Neuronal stem cell (in vitro differentiated cells): Measurements from ENCODE around the gene ULK4.

Source experiments
- DNase-seq: peaks from one replicate; pipeline ENCODE4 v3.0.0-alpha.2; 2013; ENCODE audit warnings: low spot score
- H2AFZ ChIP-seq: one replicate; pipeline ENCODE4 v1.6.1; 2013; ENCODE audit warnings: mild to moderate bottlenecking, low read length, inconsistent platforms
- H2AK5ac ChIP-seq: 2 replicates; pipeline ENCODE4 v1.6.1; 2013; ENCODE audit warnings: low read depth, mild to moderate bottlenecking, inconsistent platforms, low read length, moderate library complexity, mixed read lengths
- H2BK120ac ChIP-seq: 2 replicates; pipeline ENCODE4 v1.6.1; 2013; ENCODE audit warnings: low read depth, mild to moderate bottlenecking, inconsistent platforms, low read length, moderate library complexity, mixed read lengths
- H2BK12ac ChIP-seq: one replicate; pipeline ENCODE4 v1.6.1; 2013; ENCODE audit warnings: low read length, inconsistent platforms
- H2BK15ac ChIP-seq: 2 replicates; pipeline ENCODE4 v1.6.1; 2013; ENCODE audit warnings: mild to moderate bottlenecking, low read length, inconsistent platforms, mixed read lengths
- H2BK5ac ChIP-seq: one replicate; pipeline ENCODE4 v1.6.1; 2013; ENCODE audit warnings: inconsistent platforms, mild to moderate bottlenecking, low read length, moderate library complexity
- H3K14ac ChIP-seq: one replicate; pipeline ENCODE4 v1.6.1; 2013; ENCODE audit warnings: low read length, inconsistent platforms
- H3K18ac ChIP-seq: 2 replicates; pipeline ENCODE4 v1.6.1; 2013; ENCODE audit warnings: low read length, inconsistent platforms
- H3K23ac ChIP-seq: 2 replicates; pipeline ENCODE4 v1.6.1; 2013; ENCODE audit warnings: low read depth, mild to moderate bottlenecking, mixed read lengths, low read length, inconsistent platforms; ENCODE audit not compliant: poor library complexity
- H3K27ac ChIP-seq: replicated peaks from 3 replicates; pipeline ENCODE4 v1.5.1; 2013; ENCODE audit warnings: low read length, inconsistent platforms
- H3K27me3 ChIP-seq, 3 experiments: 2 replicates each; pipeline ENCODE4 v1.6.1; 2013; ENCODE audit warnings: low read length in 3 of 3, mild to moderate bottlenecking in 2 of 3, inconsistent platforms in 1 of 3, low read depth in 1 of 3, mixed read lengths in 1 of 3, moderate library complexity in 1 of 3; ENCODE audit not compliant: control insufficient read depth in 3 of 3, insufficient read depth in 3 of 3
- H3K36me3 ChIP-seq, 2 donors: replicated peaks in 1 of 2; 2 replicates each; pipeline ENCODE4 v1.6.1; 2013; ENCODE audit warnings: low read length in 2 of 2; ENCODE audit not compliant: control insufficient read depth in 2 of 2, insufficient read depth in 2 of 2
- H3K4ac ChIP-seq: 2 replicates; pipeline ENCODE4 v1.6.1; 2013; ENCODE audit warnings: inconsistent platforms, mild to moderate bottlenecking, low read length, moderate library complexity
- H3K4me1 ChIP-seq, 2 donors: 1 replicate in 1 of 2; 2 replicates in 1 of 2; pipeline ENCODE4 v1.6.1; 2013; ENCODE audit warnings: low read length in 2 of 2, low read depth in 1 of 2; ENCODE audit not compliant: control insufficient read depth in 2 of 2, insufficient read depth in 1 of 2
- H3K4me2 ChIP-seq: one replicate; pipeline ENCODE4 v1.6.1; 2013; ENCODE audit warnings: mild to moderate bottlenecking, low read length, inconsistent platforms; ENCODE audit not compliant: insufficient read depth, poor library complexity, severe bottlenecking
- H3K4me3 ChIP-seq, 2 donors: 2 replicates each; pipeline ENCODE4 v1.5.1; 2013; ENCODE audit warnings: low read length in 2 of 2, mild to moderate bottlenecking in 2 of 2, inconsistent platforms in 1 of 2, moderate library complexity in 1 of 2
- H3K79me1 ChIP-seq: one replicate; pipeline ENCODE4 v1.6.1; 2013; ENCODE audit warnings: low read depth, mild to moderate bottlenecking, inconsistent platforms, low read length, moderate library complexity
- H3K9ac ChIP-seq: one replicate; pipeline ENCODE4 v1.6.1; 2013; ENCODE audit warnings: mild to moderate bottlenecking, low read depth, low read length, inconsistent platforms; ENCODE audit not compliant: poor library complexity
- H3K9me3 ChIP-seq, 2 donors: replicated peaks in 1 of 2; 2 replicates each; pipeline versions ENCODE3 to v1.6.1; 2013; ENCODE audit warnings: low read length in 2 of 2, mild to moderate bottlenecking in 2 of 2, inconsistent platforms in 1 of 2, low read depth in 1 of 2, mixed read lengths in 1 of 2, moderate library complexity in 1 of 2; ENCODE audit not compliant: control insufficient read depth in 2 of 2, insufficient read depth in 1 of 2
- H4K8ac ChIP-seq: one replicate; pipeline ENCODE4 v1.6.1; 2013; ENCODE audit warnings: low read depth, mild to moderate bottlenecking, inconsistent platforms, low read length, moderate library complexity
- H4K91ac ChIP-seq: one replicate; pipeline ENCODE4 v1.6.1; 2013; ENCODE audit warnings: low read length, low read depth, mild to moderate bottlenecking, inconsistent platforms; ENCODE audit not compliant: poor library complexity
- WGBS, 2 donors: extraction: QIAGEN DNeasy Blood & Tissue Kit; methylation state at CpG; one replicate each; pipeline ENCODE4 v1.1.7; 2013; ENCODE audit warnings: missing lambda C conversion rate in 2 of 2, mixed read lengths in 1 of 2; ENCODE audit not compliant: insufficient read length in 2 of 2, insufficient replicate concordance in 1 of 2; ENCODE audit errors: extremely low coverage in 2 of 2; 5-methylcytosine and 5-hydroxymethylcytosine counted together

Gene ULK4

DNA sequence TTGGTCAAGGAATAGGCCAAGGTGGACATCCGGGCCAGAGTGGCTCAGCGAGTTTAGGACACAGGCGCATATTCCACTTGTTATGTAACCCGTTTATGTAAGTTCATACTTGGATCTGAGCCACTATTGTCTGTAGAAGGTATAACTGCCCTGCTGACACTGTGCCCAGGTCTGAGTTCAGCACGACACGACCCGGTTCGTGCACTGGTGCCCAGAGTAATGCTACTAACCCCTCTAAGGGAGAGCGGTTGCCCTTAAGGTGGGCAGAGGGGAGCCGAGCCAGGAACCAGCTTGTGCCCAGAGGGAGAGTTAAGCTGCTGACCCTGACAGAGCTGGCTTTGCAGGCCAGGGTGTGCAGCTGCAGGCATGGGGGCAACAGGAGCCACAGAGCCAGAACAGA is 1.9 kb upstream of the ULK4 start:
- Histone ChIP-seq H3K18ac (no peak overlapping the region), H3K4me3 (no peak overlapping the region), H4K8ac (no peak overlapping the region), H2BK12ac (no peak overlapping the region), H3K36me3 (no peaks in the 10 kb centered on the region), H3K79me1 (no peaks in the 10 kb centered on the region), H3K4me1 (peaks cover 2 to 3% of the 10 kb centered on the region in 2 donors), H3K27me3 (peaks cover 0 to 3% (median 2%) of the 10 kb centered on the region in 3 experiments), H2BK5ac (no peak overlapping the region), H3K4ac (no peak overlapping the region), H3K23ac (no peak overlapping the region), H2BK15ac (no peak overlapping the region), H3K14ac (no peak overlapping the region), H2AK5ac (no peak overlapping the region), H2BK120ac (no peak overlapping the region), H3K4me2 (no peak overlapping the region), H2AFZ (no peak overlapping the region), H3K9me3 (no peaks in the 10 kb centered on the region), H3K27ac (no peak overlapping the region), H4K91ac (no peak overlapping the region), H3K9ac (no peak overlapping the region)
- no CpG with 5 or more reads among the region's 10 CpGs for WGBS, 2 donors
- no peak for DNase-seq

- H3K79me1 ChIP-seq: no peaks in the 10 kb centered on the region
- H3K4ac ChIP-seq: no peak overlapping the region
- no peak overlapping the region for H3K18ac ChIP-seq
- no peak overlapping the region for H4K91ac ChIP-seq
- H3K9me3 ChIP-seq: no peaks in the 10 kb centered on the region
- H3K4me3 ChIP-seq: peak overlapping the region; percentile 92 to 97
- no peak overlapping the region for H2BK15ac ChIP-seq
- H2AFZ ChIP-seq: peak overlapping the region; percentile 97
- H3K14ac ChIP-seq: peak overlapping the region; percentile 43
- peaks cover 2 to 3% of the 10 kb centered on the region in 2 donors for H3K4me1 ChIP-seq
- H2BK12ac ChIP-seq: no peak overlapping the region
- peak overlapping the region; percentile 58 for H3K23ac ChIP-seq
- H3K27me3 ChIP-seq: peaks cover 0 to 2% (median 0%) of the 10 kb centered on the region in 3 experiments
- no peak overlapping the region for H2BK5ac ChIP-seq
- H3K36me3 ChIP-seq: no peaks in the 10 kb centered on the region
- peak overlapping the region; percentile 94 for H3K4me2 ChIP-seq
- no peak overlapping the region for H3K27ac ChIP-seq
- no peak overlapping the region for H2AK5ac ChIP-seq
- DNase-seq: no peak
- H3K9ac ChIP-seq: peak overlapping the region; percentile 89
- WGBS, 2 donors: no CpG with 5 or more reads among the region's 45 CpGs
- H4K8ac ChIP-seq: no peak overlapping the region
- no peak overlapping the region for H2BK120ac ChIP-seq
Measured at GRCh38 chr3:41960826-41961750, 815 bp downstream of the ULK4 start.

GRCh38 chr3:41956574-41956973 is 5.3 kb downstream of the ULK4 start:
- Histone ChIP-seq H4K91ac (no peak overlapping the region), H2BK15ac (no peak overlapping the region), H3K36me3 (peaks cover 0 to 7% of the 10 kb centered on the region in 2 donors), H4K8ac (no peak overlapping the region), H3K4ac (no peak overlapping the region), H3K4me2 (no peak overlapping the region), H3K4me3 (no peak overlapping the region), H2BK5ac (no peak overlapping the region), H3K27ac (no peak overlapping the region), H3K9me3 (no peaks in the 10 kb centered on the region), H3K4me1 (peaks cover 2 to 3% of the 10 kb centered on the region in 2 donors), H3K14ac (no peak overlapping the region), H3K23ac (no peak overlapping the region), H3K18ac (no peak overlapping the region), H3K79me1 (no peaks in the 10 kb centered on the region), H2BK120ac (no peak overlapping the region), H2BK12ac (no peak overlapping the region), H3K27me3 (peaks cover 0 to 2% (median 0%) of the 10 kb centered on the region in 3 experiments), H3K9ac (no peak overlapping the region), H2AK5ac (no peak overlapping the region), H2AFZ (no peak overlapping the region)
- DNase-seq: no peak

- no peak overlapping the region for H2BK12ac ChIP-seq
- H2BK5ac ChIP-seq: no peak overlapping the region
- H4K8ac ChIP-seq: no peak overlapping the region
- H2BK15ac ChIP-seq: no peak overlapping the region
- no peak overlapping the region for H2BK120ac ChIP-seq
- no peak overlapping the region for H2AFZ ChIP-seq
- H3K4ac ChIP-seq: no peak overlapping the region
- H3K4me3 ChIP-seq: no peak overlapping the region
- no peak overlapping the region for H2AK5ac ChIP-seq
- no peak for DNase-seq
- no peak overlapping the region for H3K18ac ChIP-seq
- WGBS, 2 donors: no CpG with 5 or more reads among the region's 18 CpGs
- H4K91ac ChIP-seq: no peak overlapping the region
- H3K9ac ChIP-seq: no peak overlapping the region
- H3K4me2 ChIP-seq: no peak overlapping the region
- H3K79me1 ChIP-seq: no peaks in the 10 kb centered on the region
- H3K4me1 ChIP-seq: no peaks in the 10 kb centered on the region
- no peaks in the 10 kb centered on the region for H3K9me3 ChIP-seq
- no peak overlapping the region for H3K23ac ChIP-seq
- no peak overlapping the region for H3K14ac ChIP-seq
- H3K36me3 ChIP-seq: peaks cover 0 to 7% of the 10 kb centered on the region in 2 donors
- no peaks in the 10 kb centered on the region for H3K27me3 ChIP-seq
- H3K27ac ChIP-seq: no peak overlapping the region
Measured at GRCh38 chr3:41955192-41955591, 6.7 kb downstream of the ULK4 start.
